HCT116 (cell line): ENCODE data around the gene PDE8A. TPM values are rescaled to one million over a fixed set of nuclear protein-coding genes. Genes with fewer than 3 reads are reported as not detected.

Source experiments
- ATAC-seq: fragments of 200-7000 bp; cut with Tn5 transposase; 2 replicates; pipeline ENCODE4 v1.9.1; 2020; ENCODE audit warnings: mild to moderate bottlenecking, moderate library complexity
- BruUV-seq: library from RNA; stranded (reverse); fragments of 400-500 nt; replicated peaks from 2 replicates; lab custom pipeline; 2021; lab: Mats Ljungman, UMichigan
- CTCF ChIA-PET: fragments of 300-600 bp; sonication (Branson Sonifier 250); formaldehyde crosslinking; loops from one replicate; lab custom pipeline; 2021; ENCODE audit warnings: antibody characterized with exemption; lab: Charles Lee
- POLR2A ChIA-PET: fragments of 300-600, 350-600 bp; sonication (Branson Sonifier 250); formaldehyde crosslinking; loops from one replicate; lab custom pipeline; 2021; ENCODE audit warnings: antibody characterized with exemption; lab: Charles Lee
- RAD21 ChIA-PET, 2 experiments: fragments of 300-600 bp; sonication (Branson Sonifier 250); formaldehyde crosslinking; loops; one replicate each; lab custom pipeline; 2023; ENCODE audit warnings: low total read pairs in 2 of 2; ENCODE audit not compliant: uncharacterized antibody in 2 of 2, unreplicated experiment in 2 of 2, low non-redundant PET in 1 of 2; lab: Charles Lee
- DNase-seq: peaks from one replicate; pipeline ENCODE4 v3.0.0-alpha.2; 2010; ENCODE audit warnings: low read depth, low spot score
- H2AFZ ChIP-seq: fragments of 200-600 bp; shearing (Covaris generic), sonication (generic); 2 replicates; pipeline ENCODE4 v1.6.1; 2017; ENCODE audit warnings: low read depth, mixed run types, mixed read lengths, antibody characterized with exemption, low read length; ENCODE audit not compliant: poor library complexity, severe bottlenecking
- H3K27ac ChIP-seq: 2 replicates; pipeline ENCODE4 v1.5.1; 2012; ENCODE audit warnings: low read depth, low read length
- H3K27me3 ChIP-seq: fragments of 200-600 bp; sonication (generic); 2 replicates; pipeline ENCODE4 v1.6.1; 2016; ENCODE audit warnings: mixed run types, low read length, mixed read lengths; ENCODE audit not compliant: insufficient read depth
- H3K36me3 ChIP-seq, 2 experiments: fragments of 200-500 bp in 1 of 2; fragments of 200-600 bp in 1 of 2; sonication (Bioruptor generic) in 1 of 2; sonication (generic) in 1 of 2; 2 replicates each; pipeline versions ENCODE4 v1.5.1 to v1.6.1; 2014 to 2016; ENCODE audit warnings: low read length in 2 of 2, inconsistent platforms in 1 of 2, mixed read lengths in 1 of 2, mixed run types in 1 of 2; ENCODE audit not compliant: insufficient read depth in 2 of 2, control insufficient read depth in 1 of 2
- H3K4me1 ChIP-seq, 2 experiments: fragments of 200-600 bp in 1 of 2; sonication (generic) in 1 of 2; 2 replicates each; pipeline versions ENCODE4 v1.5.1 to v1.6.1; 2012 to 2017; ENCODE audit warnings: low read length in 2 of 2, inconsistent platforms in 1 of 2, mild to moderate bottlenecking in 1 of 2, mixed read lengths in 1 of 2, mixed run types in 1 of 2, moderate library complexity in 1 of 2; ENCODE audit not compliant: insufficient read depth in 2 of 2, control insufficient read depth in 1 of 2
- H3K4me2 ChIP-seq: fragments of 200-600 bp; sonication (generic); 2 replicates; pipeline ENCODE4 v1.6.1; 2017; ENCODE audit warnings: mixed run types, low read length, mixed read lengths
- H3K4me3 ChIP-seq, 2 experiments: fragments of 200-600 bp in 1 of 2; sonication (generic) in 1 of 2; replicated peaks in 1 of 2; 2 replicates each; pipeline ENCODE4 v1.5.1; 2011 to 2016; ENCODE audit warnings: low read length in 2 of 2, control low read depth in 1 of 2, low read depth in 1 of 2, mild to moderate bottlenecking in 1 of 2, mixed read lengths in 1 of 2, mixed run types in 1 of 2
- H3K79me2 ChIP-seq: fragments of 200-600 bp; sonication (generic); 2 replicates; pipeline ENCODE4 v1.6.1; 2017; ENCODE audit warnings: mild to moderate bottlenecking, mixed run types, low read length, moderate library complexity, mixed read lengths; ENCODE audit not compliant: insufficient read depth
- H3K9ac ChIP-seq: fragments of 200-600 bp; sonication (generic); 2 replicates; pipeline ENCODE4 v1.6.1; 2016; ENCODE audit warnings: low read length, mixed read lengths
- H3K9me2 ChIP-seq: fragments of 200-600 bp; sonication (generic), shearing (Covaris generic); 2 replicates; pipeline ENCODE4 v1.6.1; 2017; ENCODE audit warnings: mixed run types, mild to moderate bottlenecking, moderate library complexity; ENCODE audit not compliant: insufficient read depth
- H3K9me3 ChIP-seq, 2 experiments: fragments of 200-500 bp in 1 of 2; fragments of 200-600 bp in 1 of 2; sonication (Bioruptor generic) in 1 of 2; sonication (generic) in 1 of 2; 2 replicates each; pipeline ENCODE4 v1.6.1; 2014 to 2017; ENCODE audit warnings: low read length in 2 of 2, mixed read lengths in 2 of 2, inconsistent platforms in 1 of 2, low read depth in 1 of 2, mild to moderate bottlenecking in 1 of 2, mixed run types in 1 of 2, moderate library complexity in 1 of 2; ENCODE audit not compliant: control insufficient read depth in 1 of 2, insufficient read depth in 1 of 2
- H4K20me1 ChIP-seq: fragments of 200-600 bp; sonication (generic), shearing (Covaris generic); 2 replicates; pipeline ENCODE4 v1.6.1; 2017; ENCODE audit warnings: mixed run types, mild to moderate bottlenecking, moderate library complexity; ENCODE audit not compliant: insufficient read depth
- CBX3 ChIP-seq: IDR thresholded peaks from 2 replicates; pipeline ENCODE4 v1.6.1; 2012; ENCODE audit warnings: low read depth
- CTCF ChIP-seq, 3 experiments: fragments of 200-600 bp in 1 of 3; sonication (generic) in 1 of 3; IDR thresholded peaks in 2 of 3; conservative IDR thresholded peaks in 1 of 3; 2 replicates each; pipeline ENCODE4 v1.5.1; 2012 to 2017; ENCODE audit warnings: low read depth in 2 of 3, low read length in 2 of 3, antibody characterized with exemption in 1 of 3, borderline replicate concordance in 1 of 3, control low read depth in 1 of 3, mild to moderate bottlenecking in 1 of 3, mixed read lengths in 1 of 3, mixed run types in 1 of 3, moderate library complexity in 1 of 3; ENCODE audit not compliant: insufficient read depth in 1 of 3
- EGR1 ChIP-seq: IDR thresholded peaks from 2 replicates; pipeline ENCODE4 v1.6.1; 2012; ENCODE audit warnings: low read depth
- EZH2 ChIP-seq: fragments of 200-600 bp; sonication (generic); IDR thresholded peaks from 2 replicates; pipeline ENCODE4 v1.6.1; 2017; ENCODE audit warnings: antibody characterized with exemption, mixed run types
- FOSL1 ChIP-seq: IDR thresholded peaks from 2 replicates; pipeline ENCODE4 v1.6.1; 2012; ENCODE audit warnings: low read depth
- JUND ChIP-seq: IDR thresholded peaks from 2 replicates; pipeline ENCODE4 v1.6.1; 2012
- MAX ChIP-seq: IDR thresholded peaks from 2 replicates; pipeline ENCODE4 v1.6.1; 2012
- POLR2A ChIP-seq: IDR thresholded peaks from 2 replicates; pipeline ENCODE4 v1.7.0; 2011; ENCODE audit warnings: borderline replicate concordance; ENCODE audit not compliant: insufficient read depth, insufficient read length; ENCODE audit errors: extremely low read depth
- POLR2AphosphoS5 ChIP-seq: IDR thresholded peaks from 2 replicates; pipeline ENCODE4 v1.6.1; 2011; ENCODE audit warnings: mild to moderate bottlenecking, low read depth, low read length, moderate library complexity
- RAD21 ChIP-seq: IDR thresholded peaks from 2 replicates; pipeline ENCODE4 v1.6.1; 2012; ENCODE audit warnings: low read depth, mild to moderate bottlenecking
- REST ChIP-seq: IDR thresholded peaks from 2 replicates; pipeline ENCODE4 v1.6.1; 2012; ENCODE audit warnings: low read depth
- SP1 ChIP-seq: IDR thresholded peaks from 2 replicates; pipeline ENCODE4 v1.6.1; 2012; ENCODE audit warnings: low read depth
- TCF7L2 ChIP-seq: IDR thresholded peaks from 2 replicates; pipeline ENCODE4 v1.7.0; 2011; ENCODE audit warnings: borderline replicate concordance, inconsistent platforms; ENCODE audit not compliant: insufficient read depth, insufficient read length; ENCODE audit errors: extremely low read depth
- YY1 ChIP-seq: IDR thresholded peaks from 2 replicates; pipeline ENCODE4 v1.6.1; 2011; ENCODE audit warnings: low read length, low read depth, moderate library complexity, mild to moderate bottlenecking; ENCODE audit not compliant: insufficient replicate concordance; ENCODE audit errors: extremely low read depth
- ZFX ChIP-seq: fragments of 450-650 bp; IDR thresholded peaks from 2 replicates; pipeline ENCODE4 v1.6.1; 2017
- ZNF274 ChIP-seq: fragments of 200-500 bp; sonication (Bioruptor generic); IDR thresholded peaks from 2 replicates; pipeline ENCODE4 v1.6.1; 2014; ENCODE audit warnings: mild to moderate bottlenecking, low read depth, low read length, inconsistent platforms
- intact Hi-C: fragments of 100-400 bp; cut with micrococcal nuclease; formaldehyde crosslinking; loops from 2 replicates; pipeline ENCODE4 v1.10.0; 2022
- total RNA-seq: library from RNA; stranded (reverse); gene quantifications from one replicate; pipeline ENCODE4 v1.2.1, GENCODE V29; 2021; ENCODE audit not compliant: unreplicated experiment

The PDE8A gene
- total RNA-seq, 1 experiment from 2014 or later: 37.8 TPM

- no peak for TF ChIP-seq MAX
- no peak for TF ChIP-seq ZFX
- TF ChIP-seq YY1: no peak
- no peak for TF ChIP-seq CBX3
- TF ChIP-seq SP1: no peak
- no peak for TF ChIP-seq POLR2AphosphoS5
- no peak for TF ChIP-seq ZNF274
- no peak for TF ChIP-seq FOSL1
- TF ChIP-seq REST: no peak
- TF ChIP-seq CTCF (IDR thresholded peaks at IDR 0.05 in 2 of 3, conservative IDR thresholded peaks at IDR 0.05 in 1 of 3; ENCODE audit: borderline replicate concordance in 1 of 3, insufficient read depth in 1 of 3, low read depth in 2 of 3, low read length in 2 of 3): no peak
- no peak for TF ChIP-seq TCF7L2
- TF ChIP-seq POLR2A: no peak
- TF ChIP-seq EZH2: no peak
- no peak for TF ChIP-seq EGR1
- no peak for TF ChIP-seq JUND
- TF ChIP-seq RAD21: no peak
- Histone ChIP-seq H3K9me3 (peaks cover 0 to 4% of the 10 kb centered on the region in 2 experiments; a peak in 1 of 4 replicates), H3K9ac (no peak overlapping the region), H3K27ac (no peak overlapping the region), H3K27me3 (no peaks in the 10 kb centered on the region), H3K4me1 (no peaks in the 10 kb centered on the region), H3K4me3 (no peak overlapping the region), H3K4me2 (no peak overlapping the region), H3K79me2 (no peaks in the 10 kb centered on the region), H3K36me3 (no peaks in the 10 kb centered on the region), H3K9me2 (no peaks in the 10 kb centered on the region), H2AFZ (no peak overlapping the region), H4K20me1 (no peaks in the 10 kb centered on the region)
- ChIA-PET POLR2A (no interaction called here), RAD21 (no interaction called here), CTCF (no interaction called here)
- intact Hi-C loops: no loop called here
- ATAC-seq (no peak), DNase-seq (no peak)
- no TSS peak for BruUV-seq
These were observed 180.6 kb downstream of the PDE8A start for GRCh38 chr15:85162237-85162636.
